ENCODE results near the gene TTC9C. TPM values are rescaled to one million over a fixed set of nuclear protein-coding genes. Genes with fewer than 3 reads are reported as not detected.

Gene TTC9C
- total and polyA plus RNA-seq, 2 of the 13 experiments (the other 11 are each of a cell fraction or from before 2014, with no cell fraction given) = 28.0 to 36.4 TPM

GRCh38 chr11:62678770-62679696, 49.3 kb upstream of the TTC9C start, which contains the start of gene UBXN1 (continued):
- TF ChIP-seq SOX13 (IDR thresholded peaks at IDR 0.05) = no peak
- TF ChIP-seq SOX13 (CRISPR knock-in tag; conservative IDR thresholded peaks at IDR 0.05 in 1 of 2, IDR thresholded peaks at IDR 0.05 in 1 of 2) = no peak
- TF ChIP-seq MEIS1 (CRISPR knock-in tag; IDR thresholded peaks at IDR 0.05; ENCODE audit: borderline replicate concordance) = no peak; the same call in 1 of the 2 replicates
- TF ChIP-seq, protein P1, sequence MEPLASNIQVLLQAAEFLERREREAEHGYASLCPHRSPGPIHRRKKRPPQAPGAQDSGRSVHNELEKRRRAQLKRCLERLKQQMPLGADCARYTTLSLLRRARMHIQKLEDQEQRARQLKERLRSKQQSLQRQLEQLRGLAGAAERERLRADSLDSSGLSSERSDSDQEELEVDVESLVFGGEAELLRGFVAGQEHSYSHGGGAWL (CRISPR knock-in tag; IDR thresholded peaks at IDR 0.05) = peak; percentile 77; the same call in 1 of the 2 replicates
- TF ChIP-seq ZNF34 (CRISPR knock-in tag; IDR thresholded peaks at IDR 0.05; ENCODE audit: borderline replicate concordance) = no peak
- no peak; the same call in 1 of the 2 replicates for TF ChIP-seq ELF4 (CRISPR knock-in tag; IDR thresholded peaks at IDR 0.05; ENCODE audit: borderline replicate concordance)
- TF ChIP-seq ZFP36L2 (CRISPR knock-in tag; IDR thresholded peaks at IDR 0.05) = no peak
- no peak for TF ChIP-seq SSRP1 (CRISPR knock-in tag; IDR thresholded peaks at IDR 0.05)
- TF ChIP-seq ZNF513 (CRISPR knock-in tag; conservative IDR thresholded peaks at IDR 0.05) = no peak
- TF ChIP-seq CHD4 (IDR thresholded peaks at IDR 0.05; ENCODE audit: borderline replicate concordance, low read length) = no peak
- TF ChIP-seq WIZ (CRISPR knock-in tag; IDR thresholded peaks at IDR 0.05) = no peak
- TF ChIP-seq TEAD2 (CRISPR knock-in tag; IDR thresholded peaks at IDR 0.05) = no peak
- TF ChIP-seq RBAK (CRISPR knock-in tag; IDR thresholded peaks at IDR 0.05) = no peak
- 0 out of 2 replicates have a peak, but pooled peaks have one; percentile 54 for TF ChIP-seq ZC3H4 (CRISPR knock-in tag; IDR thresholded peaks at IDR 0.05; ENCODE audit: borderline replicate concordance)
- no peak for TF ChIP-seq ZNF260 (CRISPR knock-in tag; IDR thresholded peaks at IDR 0.05; ENCODE audit: borderline replicate concordance, low read depth)
- peak; percentile 95 for TF ChIP-seq KMT2A (CRISPR knock-in tag; IDR thresholded peaks at IDR 0.05)
- no peak for TF ChIP-seq ZBTB8A (CRISPR knock-in tag; IDR thresholded peaks at IDR 0.05; ENCODE audit: borderline replicate concordance, low read depth)
- TF ChIP-seq ZNF550 (CRISPR knock-in tag; IDR thresholded peaks at IDR 0.05; ENCODE audit: borderline replicate concordance) = no peak
- TF ChIP-seq DZIP1 (CRISPR knock-in tag; IDR thresholded peaks at IDR 0.05) = no peak
- no peak for TF ChIP-seq ARNTL (CRISPR knock-in tag; IDR thresholded peaks at IDR 0.05)
- TF ChIP-seq FOXK1 (CRISPR knock-in tag; IDR thresholded peaks at IDR 0.05; ENCODE audit: borderline replicate concordance, low read depth) = peak; percentile 91
- TF ChIP-seq SMARCE1 (IDR thresholded peaks at IDR 0.05; ENCODE audit: borderline replicate concordance) = no peak
- no peak for TF ChIP-seq JUNB (CRISPR knock-in tag; IDR thresholded peaks at IDR 0.05; ENCODE audit: borderline replicate concordance)
- no peak for TF ChIP-seq FOXP1 (IDR thresholded peaks at IDR 0.05)
- no peak for TF ChIP-seq FOXP1 (CRISPR knock-in tag; IDR thresholded peaks at IDR 0.05)
- no peak for TF ChIP-seq CENPX (CRISPR knock-in tag; IDR thresholded peaks at IDR 0.05)
- no peak for TF ChIP-seq MIER2 (CRISPR knock-in tag; IDR thresholded peaks at IDR 0.05)
